ENCODE measurements around the gene HECTD4. TPM values are rescaled to one million over a fixed set of nuclear protein-coding genes. Genes with fewer than 3 reads are reported as not detected.
"Not testable (repeated sequence)": the region's sequence is repeated elsewhere in the genome, so short reads cannot be mapped to it uniquely, and the experiment has no call there.

Gene HECTD4
- total RNA-seq, 1 donor = 29.0 TPM

GRCh38 chr12:112341046-112341825 is 41.0 kb downstream of the HECTD4 start:
- no peaks in the 10 kb centered on the region for H3K27me3 ChIP-seq (ENCODE audit: insufficient read depth, low read length)
- peaks cover 75% of the 10 kb centered on the region for H3K79me2 ChIP-seq (ENCODE audit: insufficient read depth, low read length)
- no peak overlapping the region for H2AFZ ChIP-seq (ENCODE audit: low read length)
- TF ChIP-seq, protein P1, sequence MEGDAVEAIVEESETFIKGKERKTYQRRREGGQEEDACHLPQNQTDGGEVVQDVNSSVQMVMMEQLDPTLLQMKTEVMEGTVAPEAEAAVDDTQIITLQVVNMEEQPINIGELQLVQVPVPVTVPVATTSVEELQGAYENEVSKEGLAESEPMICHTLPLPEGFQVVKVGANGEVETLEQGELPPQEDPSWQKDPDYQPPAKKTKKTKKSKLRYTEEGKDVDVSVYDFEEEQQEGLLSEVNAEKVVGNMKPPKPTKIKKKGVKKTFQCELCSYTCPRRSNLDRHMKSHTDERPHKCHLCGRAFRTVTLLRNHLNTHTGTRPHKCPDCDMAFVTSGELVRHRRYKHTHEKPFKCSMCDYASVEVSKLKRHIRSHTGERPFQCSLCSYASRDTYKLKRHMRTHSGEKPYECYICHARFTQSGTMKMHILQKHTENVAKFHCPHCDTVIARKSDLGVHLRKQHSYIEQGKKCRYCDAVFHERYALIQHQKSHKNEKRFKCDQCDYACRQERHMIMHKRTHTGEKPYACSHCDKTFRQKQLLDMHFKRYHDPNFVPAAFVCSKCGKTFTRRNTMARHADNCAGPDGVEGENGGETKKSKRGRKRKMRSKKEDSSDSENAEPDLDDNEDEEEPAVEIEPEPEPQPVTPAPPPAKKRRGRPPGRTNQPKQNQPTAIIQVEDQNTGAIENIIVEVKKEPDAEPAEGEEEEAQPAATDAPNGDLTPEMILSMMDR (IDR thresholded peaks at IDR 0.05; ENCODE audit: extremely low read depth, low read depth, low read length) = no peak
- H3K4me2 ChIP-seq (ENCODE audit: insufficient read depth, low read length) = no peak overlapping the region
- no peak for DNase-seq (ENCODE audit: insufficient read length, low spot score, missing footprints)
- no peak overlapping the region for H3K4me3 ChIP-seq (ENCODE audit: insufficient read depth, low read length)
- H3K9me3 ChIP-seq (ENCODE audit: low read depth, low read length) = no peaks in the 10 kb centered on the region
- H3K27ac ChIP-seq (ENCODE audit: low read depth, low read length) = no peak overlapping the region
- no peaks in the 10 kb centered on the region for H3K36me3 ChIP-seq (ENCODE audit: insufficient read depth, low read length)
- no peaks in the 10 kb centered on the region for H3K4me1 ChIP-seq (ENCODE audit: insufficient read depth, low read length)
- peaks cover 54% of the 10 kb centered on the region for H4K20me1 ChIP-seq (ENCODE audit: insufficient read depth, low read length)

- Histone ChIP-seq H3K9me3 (ENCODE audit: low read depth, low read length) (no peaks in the 10 kb centered on the region), H3K36me3 (ENCODE audit: insufficient read depth, low read length) (no peaks in the 10 kb centered on the region), H3K4me3 (ENCODE audit: insufficient read depth, low read length) (no peak overlapping the region), H3K4me1 (ENCODE audit: insufficient read depth, low read length) (no peaks in the 10 kb centered on the region), H2AFZ (ENCODE audit: low read length) (no peak overlapping the region), H3K4me2 (ENCODE audit: insufficient read depth, low read length) (no peak overlapping the region), H3K79me2 (ENCODE audit: insufficient read depth, low read length) (peaks cover 69% of the 10 kb centered on the region), H4K20me1 (ENCODE audit: insufficient read depth, low read length) (peaks cover 49% of the 10 kb centered on the region), H3K27me3 (ENCODE audit: insufficient read depth, low read length) (no peaks in the 10 kb centered on the region), H3K27ac (ENCODE audit: low read depth, low read length) (no peak overlapping the region)
- DNase-seq (ENCODE audit: insufficient read length, low spot score, missing footprints) = no peak
- TF ChIP-seq, protein P1 (IDR thresholded peaks at IDR 0.05; ENCODE audit: extremely low read depth, low read depth, low read length) = no peak
These were observed 42.0 kb downstream of the HECTD4 start for GRCh38 chr12:112340230-112340629.

- Histone ChIP-seq H3K79me2 (ENCODE audit: insufficient read depth, low read length) (peaks cover 47% of the 10 kb centered on the region), H4K20me1 (ENCODE audit: insufficient read depth, low read length) (peaks cover 18% of the 10 kb centered on the region)
- not testable (repeated sequence) for DNase-seq (ENCODE audit: insufficient read length, low spot score, missing footprints); H3K36me3 ChIP-seq (ENCODE audit: insufficient read depth, low read length); H3K4me3 ChIP-seq (ENCODE audit: insufficient read depth, low read length); H3K27me3 ChIP-seq (ENCODE audit: insufficient read depth, low read length); H2AFZ ChIP-seq (ENCODE audit: low read length); H3K4me1 ChIP-seq (ENCODE audit: insufficient read depth, low read length); H3K9me3 ChIP-seq (ENCODE audit: low read depth, low read length); H3K27ac ChIP-seq (ENCODE audit: low read depth, low read length); H3K4me2 ChIP-seq (ENCODE audit: insufficient read depth, low read length)
These were observed 47.2 kb downstream of the HECTD4 start for GRCh38 chr12:112334999-112335398.

DNA sequence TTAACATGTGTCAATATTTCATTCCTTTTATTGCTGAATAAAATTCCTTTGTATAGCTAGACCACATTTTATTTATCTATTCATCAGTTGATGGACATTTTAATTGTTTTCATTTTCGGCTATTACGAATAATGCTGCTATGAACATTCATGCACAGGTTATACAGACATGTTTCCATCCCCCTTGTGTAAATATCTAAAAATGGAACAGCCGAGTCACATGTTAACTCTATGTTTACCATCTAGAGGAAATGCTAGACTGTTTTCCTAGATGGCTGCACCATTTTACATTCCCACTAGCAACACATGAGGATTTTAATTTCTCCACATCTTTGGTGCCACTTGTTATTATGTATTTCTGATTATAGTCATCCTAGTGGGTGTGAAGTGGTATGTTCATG is 49.2 kb downstream of the HECTD4 start:
- TF ChIP-seq, protein P1 (IDR thresholded peaks at IDR 0.05; ENCODE audit: extremely low read depth, low read depth, low read length) = no peak
- no peak overlapping the region for H3K27ac ChIP-seq (ENCODE audit: low read depth, low read length)
- no peak overlapping the region for H3K4me3 ChIP-seq (ENCODE audit: insufficient read depth, low read length)
- peaks cover 13% of the 10 kb centered on the region for H4K20me1 ChIP-seq (ENCODE audit: insufficient read depth, low read length)
- H3K79me2 ChIP-seq (ENCODE audit: insufficient read depth, low read length) = peaks cover 39% of the 10 kb centered on the region
- H3K4me2 ChIP-seq (ENCODE audit: insufficient read depth, low read length) = no peak overlapping the region
- H3K27me3 ChIP-seq (ENCODE audit: insufficient read depth, low read length) = no peaks in the 10 kb centered on the region
- no peak overlapping the region for H2AFZ ChIP-seq (ENCODE audit: low read length)
- no peaks in the 10 kb centered on the region for H3K36me3 ChIP-seq (ENCODE audit: insufficient read depth, low read length)
- H3K4me1 ChIP-seq (ENCODE audit: insufficient read depth, low read length) = no peaks in the 10 kb centered on the region
- H3K9me3 ChIP-seq (ENCODE audit: low read depth, low read length) = no peaks in the 10 kb centered on the region
- DNase-seq (ENCODE audit: insufficient read length, low spot score, missing footprints) = no peak
